Measurements from ENCODE around the gene GALNT11.
"Not testable (repeated sequence)": the region's sequence is repeated elsewhere in the genome, so short reads cannot be mapped to it uniquely, and the experiment has no call there.

GALNT11 gene

GRCh38 chr7:152072421-152072820, 46.9 kb downstream of the GALNT11 start:
- Mint-ChIP-seq H3K4me1 (peaks cover 24% of the 10 kb centered on the region), H3K4me3 (no peak overlapping the region), H3K36me3 (ENCODE audit: low read depth) (peaks cover 35% of the 10 kb centered on the region), H3K9me3 (peaks cover 33% of the 10 kb centered on the region), H3K27me3 (ENCODE audit: low read depth, poor library complexity) (no peaks in the 10 kb centered on the region), H3K27ac (peak overlapping the region; percentile 68)
- DNase-seq, result no peak
- no peak for TF ChIP-seq CTCF (IDR thresholded peaks at IDR 0.05)

GRCh38 chr7:152073352-152073751, 47.9 kb downstream of the GALNT11 start:
- no peak for DNase-seq
- no peak for TF ChIP-seq CTCF (IDR thresholded peaks at IDR 0.05)
- Mint-ChIP-seq H3K27me3 (ENCODE audit: low read depth, poor library complexity) (no peaks in the 10 kb centered on the region), H3K9me3 (peaks cover 24% of the 10 kb centered on the region), H3K4me1 (peaks cover 33% of the 10 kb centered on the region), H3K27ac (no peak overlapping the region), H3K4me3 (no peak overlapping the region), H3K36me3 (ENCODE audit: low read depth) (peaks cover 26% of the 10 kb centered on the region)

DNA sequence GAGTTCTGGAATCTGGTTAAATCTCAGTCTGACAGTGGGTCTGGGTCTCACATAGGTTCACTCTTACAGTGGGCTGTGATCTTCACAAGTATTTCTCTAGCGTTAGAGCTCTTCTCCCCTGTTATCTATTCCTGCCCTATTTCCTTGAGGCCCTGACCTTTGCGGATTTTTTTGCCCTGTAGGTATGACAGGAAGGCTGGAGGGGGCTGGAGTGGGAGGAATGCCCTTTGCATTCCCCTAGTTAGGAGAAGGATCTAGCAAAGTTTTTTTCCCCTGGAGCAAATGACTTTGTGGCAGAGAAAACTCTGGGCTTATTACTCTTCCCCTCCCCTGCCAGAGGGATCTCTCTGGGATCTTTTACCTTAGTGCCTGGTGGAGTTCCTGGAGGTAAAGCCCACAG, 49.2 kb downstream of the GALNT11 start:
- no peaks in the 10 kb centered on the region for H3K27me3 Mint-ChIP-seq (ENCODE audit: low read depth, poor library complexity)
- peaks cover 14% of the 10 kb centered on the region for H3K9me3 Mint-ChIP-seq
- peaks cover 16% of the 10 kb centered on the region for H3K36me3 Mint-ChIP-seq (ENCODE audit: low read depth)
- H3K4me3 Mint-ChIP-seq, result no peak overlapping the region
- H3K4me1 Mint-ChIP-seq, result peaks cover 46% of the 10 kb centered on the region
- TF ChIP-seq CTCF (IDR thresholded peaks at IDR 0.05), result no peak
- DNase-seq, result no peak
- peak overlapping the region; percentile 94 for H3K27ac Mint-ChIP-seq

- peaks cover 12% of the 10 kb centered on the region for H3K36me3 Mint-ChIP-seq (ENCODE audit: low read depth)
- peaks cover 46% of the 10 kb centered on the region for H3K4me1 Mint-ChIP-seq
- not testable (repeated sequence) for H3K27me3 Mint-ChIP-seq (ENCODE audit: low read depth, poor library complexity); DNase-seq; H3K4me3 Mint-ChIP-seq; H3K9me3 Mint-ChIP-seq
- peak overlapping the region; percentile 94 for H3K27ac Mint-ChIP-seq
These were observed 49.9 kb downstream of the GALNT11 start for GRCh38 chr7:152075379-152075778.

- peak; percentile 33 for DNase-seq
- peaks cover 53% of the 10 kb centered on the region for H3K4me1 Mint-ChIP-seq
- H3K4me3 Mint-ChIP-seq, result no peak overlapping the region
- no peaks in the 10 kb centered on the region for H3K27me3 Mint-ChIP-seq (ENCODE audit: low read depth, poor library complexity)
- TF ChIP-seq CTCF (IDR thresholded peaks at IDR 0.05), result peak; percentile 62
- H3K36me3 Mint-ChIP-seq (ENCODE audit: low read depth), result peaks cover 6% of the 10 kb centered on the region
- no peak overlapping the region for H3K27ac Mint-ChIP-seq
- H3K9me3 Mint-ChIP-seq, result no peaks in the 10 kb centered on the region
These were observed 50.9 kb downstream of the GALNT11 start for GRCh38 chr7:152076324-152076821.

DNA sequence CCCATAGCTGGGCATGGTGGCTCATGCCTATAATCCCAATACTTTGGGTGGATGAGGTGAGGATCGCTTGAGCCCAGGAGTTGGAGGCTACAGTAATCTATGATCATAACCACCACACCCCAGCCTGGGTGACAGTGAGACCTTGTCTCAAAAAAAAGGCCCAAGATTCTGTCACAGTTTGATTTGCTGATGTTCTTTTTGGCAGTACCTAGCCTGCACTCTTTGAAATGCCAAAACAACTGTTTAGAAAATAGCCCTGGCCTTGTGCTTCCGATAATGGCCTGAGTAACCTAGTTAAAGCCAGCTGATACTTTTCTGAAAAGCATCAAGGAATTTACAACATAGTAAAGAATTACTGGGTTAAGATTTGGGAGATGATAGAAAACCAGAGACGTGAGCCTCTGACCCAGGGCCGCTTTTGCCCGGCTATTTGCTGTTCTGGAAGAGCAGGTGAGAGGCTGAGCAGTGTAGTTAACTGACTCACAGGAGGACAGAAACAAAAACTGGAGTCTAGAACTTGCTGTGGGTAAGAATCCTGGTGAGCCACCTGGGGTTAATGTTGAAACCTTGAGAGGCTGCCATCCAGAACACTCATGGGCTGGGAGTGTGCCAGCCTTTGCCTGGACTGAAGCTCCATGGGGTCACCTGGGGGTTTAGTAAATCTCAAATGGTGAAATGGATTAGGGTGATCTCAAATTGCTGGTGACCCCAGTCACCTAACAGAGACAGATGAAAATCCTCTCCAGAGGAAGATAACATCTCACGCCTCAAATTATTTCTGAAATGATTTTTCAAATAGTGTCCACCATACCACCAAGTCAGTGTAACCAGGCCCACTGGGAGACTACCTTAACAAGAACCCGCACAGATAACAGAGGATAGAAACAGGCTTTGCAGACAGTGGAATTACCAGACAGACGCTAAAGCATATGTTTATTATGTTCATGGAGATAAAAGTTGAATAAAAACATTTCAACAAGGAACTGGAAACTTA, 51.8 kb downstream of the GALNT11 start:
- H3K4me1 Mint-ChIP-seq, result peaks cover 60% of the 10 kb centered on the region
- H3K27ac Mint-ChIP-seq, result peak overlapping the region; percentile 47

More for the DNA sequence above, 51.8 kb downstream of the GALNT11 start:
- no peak for TF ChIP-seq CTCF (IDR thresholded peaks at IDR 0.05)
- Mint-ChIP-seq H3K36me3 (ENCODE audit: low read depth) (peaks cover 5% of the 10 kb centered on the region), H3K9me3 (no peaks in the 10 kb centered on the region), H3K4me3 (no peak overlapping the region), H3K27me3 (ENCODE audit: low read depth, poor library complexity) (no peaks in the 10 kb centered on the region)
- DNase-seq, result no peak
